Lower lobe of right lung (tissue), 2 donors: ENCODE results near the gene SP140. TPM values are rescaled to one million over a fixed set of nuclear protein-coding genes. Genes with fewer than 3 reads are reported as not detected.
"Not testable (repeated sequence)": the region's sequence is repeated elsewhere in the genome, so short reads cannot be mapped to it uniquely, and the experiment has no call there.

ENCODE experiments used
- ATAC-seq, 2 donors: fragments of 200-7000 bp; cut with Tn5 transposase; one replicate each; pipeline ENCODE4 v1.9.1; 2020 to 2022; ENCODE audit warnings: mild to moderate bottlenecking in 2 of 2, moderate library complexity in 2 of 2
- DNase-seq: peaks from one replicate; pipeline ENCODE4 v3.0.0-alpha.2; 2020
- H3K27ac ChIP-seq: fragments of 200-600 bp; one replicate; pipeline ENCODE4 v1.8.0; 2022
- H3K27me3 ChIP-seq: fragments of 200-600 bp; one replicate; pipeline ENCODE4 v1.8.0; 2022; ENCODE audit warnings: low read depth
- H3K36me3 ChIP-seq: fragments of 200-600 bp; one replicate; pipeline ENCODE4 v1.8.0; 2022; ENCODE audit warnings: mild to moderate bottlenecking
- H3K4me1 ChIP-seq: fragments of 200-600 bp; one replicate; pipeline ENCODE4 v1.8.0; 2022
- H3K4me3 ChIP-seq: fragments of 200-600 bp; one replicate; pipeline ENCODE4 v1.8.0; 2022; ENCODE audit warnings: mild to moderate bottlenecking
- H3K9me3 ChIP-seq: fragments of 200-600 bp; one replicate; pipeline ENCODE4 v1.8.0; 2022
- CTCF ChIP-seq: fragments of 200-600 bp; IDR thresholded peaks from one replicate; pipeline ENCODE4 v1.8.0; 2022; ENCODE audit warnings: antibody characterized with exemption, mild to moderate bottlenecking
- intact Hi-C: fragments of 100-400 bp; cut with DNase I; formaldehyde crosslinking; loops from one replicate; pipeline ENCODE4 v1.11.0; 2022
- total RNA-seq: library from RNA; stranded (reverse); fragmentation: NEBNext Ultra II Directional; extraction: Animal tissue kit (Norgen Biotek cat#: 25700); gene quantifications from one replicate; pipeline ENCODE4 v1.2.1, GENCODE V29; 2021
- donor health status: DM: no; HTN: yes; CAD: no; lungs with severe emphysema.

SP140 gene
- total RNA-seq, 1 donor from 2014 or later: 15.0 TPM

DNA sequence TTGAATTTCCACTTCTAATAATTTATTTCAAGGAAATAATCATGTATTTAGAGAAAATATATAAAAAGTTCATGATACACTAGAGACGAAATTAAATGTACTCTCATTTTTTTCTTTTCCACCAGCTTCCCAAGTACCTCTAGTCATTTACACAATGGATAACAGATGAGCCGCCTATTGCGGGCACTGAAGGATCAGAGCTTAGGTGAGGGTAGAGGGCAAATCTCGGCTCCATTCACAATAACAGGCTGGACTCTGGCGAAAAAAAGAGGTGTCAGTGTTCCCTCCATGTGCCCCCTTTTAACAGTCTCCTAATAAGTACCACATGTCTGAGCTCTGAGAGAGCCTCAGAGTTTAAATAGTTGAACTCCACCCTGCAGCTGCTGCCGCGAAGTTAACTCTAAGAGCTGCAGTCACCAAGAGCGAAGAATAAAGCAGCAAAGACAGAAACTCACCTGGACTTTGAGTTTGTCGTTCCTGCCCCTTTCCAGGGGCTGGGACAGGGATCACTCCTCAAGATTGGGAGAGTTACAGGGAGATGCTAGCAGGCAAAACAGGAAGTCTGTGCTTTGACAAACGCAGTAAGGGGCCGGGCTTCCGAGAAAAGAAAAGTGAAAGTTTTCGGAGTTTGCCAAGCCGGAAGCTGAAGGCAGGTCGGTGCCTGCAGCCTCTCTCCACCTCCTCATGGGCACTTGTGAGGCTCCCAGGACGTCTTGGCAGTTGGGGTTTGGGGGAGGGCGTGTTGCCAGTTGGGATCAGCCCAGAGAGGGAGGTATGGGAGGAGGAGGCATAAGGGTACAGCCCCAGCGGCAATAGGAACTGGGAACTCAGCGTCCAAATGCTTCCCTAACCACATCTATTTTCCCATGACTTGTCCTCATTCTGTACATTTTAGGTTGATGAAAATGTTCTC is 5.9 kb upstream of the SP140 start, which contains the start of gene SP110:
Gene SP110 (minus strand): TSS at position 566 of the 913 bp plus-strand sequence. CDS start 3,057 bp downstream, outside the sequence.
- Histone ChIP-seq H3K36me3 (peaks cover 21% of the 10 kb centered on the region), H3K4me3 (peak within 1 kb of the TSS; percentile 71), H3K27ac (peak within 1 kb of the TSS; percentile 82), H3K4me1 (peaks cover 37% of the 10 kb centered on the region), H3K27me3 (no peaks in the 10 kb centered on the region), H3K9me3 (no peaks in the 10 kb centered on the region)
- ATAC-seq (peak; percentile 95 to 96), DNase-seq (peak; percentile 90)
- intact Hi-C loops: no loop called here
- no peak for TF ChIP-seq CTCF

- peak overlapping the region; percentile 71 for H3K4me3 ChIP-seq
- H3K27ac ChIP-seq: peak overlapping the region; percentile 82
- intact Hi-C loops: no loop called here
- ATAC-seq (no peak), DNase-seq (no peak)
- peaks cover 14% of the 10 kb centered on the region for H3K36me3 ChIP-seq
- H3K9me3 ChIP-seq: no peaks in the 10 kb centered on the region
- H3K4me1 ChIP-seq: peaks cover 37% of the 10 kb centered on the region
- TF ChIP-seq CTCF: no peak
- no peaks in the 10 kb centered on the region for H3K27me3 ChIP-seq
These were observed 5.1 kb upstream of the SP140 start for GRCh38 chr2:230220347-230220969.

DNA sequence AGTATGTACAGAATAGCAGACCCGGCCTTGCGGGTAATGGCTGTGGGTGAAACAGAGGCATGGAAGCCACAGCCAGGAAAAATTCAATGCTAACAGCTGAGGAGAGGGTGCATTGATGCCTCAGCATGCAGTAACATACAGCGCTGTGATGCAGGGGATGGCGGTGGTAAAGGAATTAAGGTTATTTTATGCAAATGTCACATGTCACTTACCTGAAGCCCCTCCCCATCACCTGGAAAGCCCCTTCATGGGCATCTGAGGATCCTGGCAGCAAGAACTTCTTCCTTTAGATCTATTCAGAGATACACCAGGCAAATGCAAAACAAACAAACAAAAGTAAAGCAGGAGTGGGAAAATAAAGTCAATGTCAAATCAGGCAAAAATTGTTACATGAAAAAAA is 4.0 kb upstream of the SP140 start:
- DNase-seq (no peak), ATAC-seq (no peak)
- Histone ChIP-seq H3K27ac (no peak overlapping the region), H3K27me3 (no peaks in the 10 kb centered on the region), H3K36me3 (peaks cover 3% of the 10 kb centered on the region), H3K9me3 (no peaks in the 10 kb centered on the region), H3K4me3 (no peak overlapping the region), H3K4me1 (peaks cover 35% of the 10 kb centered on the region)
- intact Hi-C loops: no loop called here
- no peak for TF ChIP-seq CTCF

DNA sequence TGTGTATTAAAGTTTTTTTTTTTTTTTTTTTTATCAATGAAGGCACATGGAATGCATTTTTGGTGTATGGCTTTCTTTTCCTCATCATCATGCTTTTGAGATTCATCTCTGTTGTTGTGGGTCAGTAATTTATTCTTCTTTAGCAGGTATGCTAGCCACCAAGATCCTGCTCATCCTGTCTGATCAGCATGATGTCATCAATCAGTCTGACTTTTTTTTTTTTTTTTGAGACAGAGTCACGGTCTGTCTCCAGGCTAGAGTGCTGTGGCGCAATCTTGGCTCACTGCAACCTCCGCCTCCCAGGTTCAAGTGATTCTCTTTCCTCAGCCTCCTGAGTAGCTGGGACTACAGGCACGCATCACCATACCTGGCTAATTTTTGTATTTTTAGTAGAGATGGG is 2.7 kb upstream of the SP140 start:
- H3K27ac ChIP-seq, H3K36me3 ChIP-seq, H3K27me3 ChIP-seq, ATAC-seq, DNase-seq, H3K9me3 ChIP-seq, H3K4me3 ChIP-seq, intact Hi-C loops: not testable (repeated sequence)
- peaks cover 25% of the 10 kb centered on the region for H3K4me1 ChIP-seq

GRCh38 chr2:230224458-230224857 is 1.1 kb upstream of the SP140 start:
- H3K4me3 ChIP-seq: no peak overlapping the region
- H3K27me3 ChIP-seq: no peaks in the 10 kb centered on the region
- H3K4me1 ChIP-seq: peaks cover 11% of the 10 kb centered on the region
- DNase-seq (no peak), ATAC-seq (no peak)
- no peak for TF ChIP-seq CTCF
- H3K27ac ChIP-seq: no peak overlapping the region
- no peaks in the 10 kb centered on the region for H3K36me3 ChIP-seq
- intact Hi-C loops: no loop called here
- no peaks in the 10 kb centered on the region for H3K9me3 ChIP-seq
